Peyer's patch (tissue), 4 donors: ENCODE data around the gene PTGER3.

ENCODE experiments used
- POLR2A ChIP-seq, 2 donors: fragments of 450-650 bp; IDR thresholded peaks; one replicate each; pipeline ENCODE4 v1.5.1; 2017; ENCODE audit warnings: antibody characterized with exemption in 2 of 2, mild to moderate bottlenecking in 2 of 2, moderate library complexity in 2 of 2
- TF ChIP-seq, protein P1 (sequence below), 6 experiments: fragments of 450-650 bp in 4 of 6; fragments of 200-600 bp in 2 of 6; sonication (generic) in 1 of 6; IDR thresholded peaks; one replicate each; pipeline ENCODE4 v1.5.1; 2017 to 2019; ENCODE audit warnings: antibody characterized with exemption in 6 of 6, mild to moderate bottlenecking in 3 of 6, moderate library complexity in 1 of 6

DNA sequence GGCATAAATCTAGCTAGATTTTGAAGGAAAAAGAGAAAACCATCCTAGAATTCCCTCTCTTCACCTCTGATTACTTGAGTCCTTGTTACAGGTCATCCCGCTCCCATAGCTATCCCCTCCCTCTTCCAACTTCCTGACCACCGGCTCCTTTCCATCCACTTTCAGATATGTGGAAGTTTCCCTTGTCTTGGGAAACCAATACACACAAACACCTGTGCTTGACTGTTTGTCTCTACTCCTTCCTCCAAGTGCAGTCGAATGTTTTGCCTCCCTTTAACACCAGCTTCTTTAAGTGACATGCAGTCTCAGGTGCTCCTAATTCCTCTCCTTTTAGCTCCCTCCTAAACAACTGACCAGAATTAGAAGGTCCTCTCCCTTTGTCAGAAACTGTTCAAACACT lies 70.0 kb downstream of the PTGER3 start:
- TF ChIP-seq, protein P1, sequence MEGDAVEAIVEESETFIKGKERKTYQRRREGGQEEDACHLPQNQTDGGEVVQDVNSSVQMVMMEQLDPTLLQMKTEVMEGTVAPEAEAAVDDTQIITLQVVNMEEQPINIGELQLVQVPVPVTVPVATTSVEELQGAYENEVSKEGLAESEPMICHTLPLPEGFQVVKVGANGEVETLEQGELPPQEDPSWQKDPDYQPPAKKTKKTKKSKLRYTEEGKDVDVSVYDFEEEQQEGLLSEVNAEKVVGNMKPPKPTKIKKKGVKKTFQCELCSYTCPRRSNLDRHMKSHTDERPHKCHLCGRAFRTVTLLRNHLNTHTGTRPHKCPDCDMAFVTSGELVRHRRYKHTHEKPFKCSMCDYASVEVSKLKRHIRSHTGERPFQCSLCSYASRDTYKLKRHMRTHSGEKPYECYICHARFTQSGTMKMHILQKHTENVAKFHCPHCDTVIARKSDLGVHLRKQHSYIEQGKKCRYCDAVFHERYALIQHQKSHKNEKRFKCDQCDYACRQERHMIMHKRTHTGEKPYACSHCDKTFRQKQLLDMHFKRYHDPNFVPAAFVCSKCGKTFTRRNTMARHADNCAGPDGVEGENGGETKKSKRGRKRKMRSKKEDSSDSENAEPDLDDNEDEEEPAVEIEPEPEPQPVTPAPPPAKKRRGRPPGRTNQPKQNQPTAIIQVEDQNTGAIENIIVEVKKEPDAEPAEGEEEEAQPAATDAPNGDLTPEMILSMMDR (IDR thresholded peaks at IDR 0.05), result no peak
- TF ChIP-seq POLR2A (IDR thresholded peaks at IDR 0.05), result no peak
